Measurements from ENCODE around the gene OTULIN. TPM values are rescaled to one million over a fixed set of nuclear protein-coding genes. Genes with fewer than 3 reads are reported as not detected.

Gene OTULIN
- total RNA-seq, 1 experiment from 2014 or later: 22.4 TPM

- H3K79me2 ChIP-seq (ENCODE audit: low read length): no peaks in the 10 kb centered on the region
- H4K20me1 ChIP-seq (ENCODE audit: low read length): no peaks in the 10 kb centered on the region
- no peaks in the 10 kb centered on the region for H3K9me2 ChIP-seq (replicated peaks; ENCODE audit: low read length)
- TF ChIP-seq CTCF (conservative IDR thresholded peaks at IDR 0.05; ENCODE audit: low read depth, low read length): peak; percentile 99
- TF ChIP-seq EZH2phosphoT487 (IDR thresholded peaks at IDR 0.05; ENCODE audit: borderline replicate concordance, low read length): no peak
- intact Hi-C loops (cut with micrococcal nuclease): loop anchor here (1.0 to 5.0 kb wide), 4 partner anchors 41 to 276 kb away; partner anchors contain the start of gene ANKH
- no peaks in the 10 kb centered on the region for H3F3A ChIP-seq (ENCODE audit: low read length, unreplicated experiment)
- CTCF ChIA-PET: interaction anchor here (1.1 kb wide), 1 partner anchor 276 kb away, joined by 5 read pairs; no protein-coding TSS in a partner anchor
- peaks cover 10% of the 10 kb centered on the region for H3K4me1 ChIP-seq (ENCODE audit: insufficient read depth, low read length)
- H3K27ac ChIP-seq (ENCODE audit: low read length): no peak overlapping the region
- H3K27me3 ChIP-seq (ENCODE audit: low read length): no peaks in the 10 kb centered on the region
- no peak overlapping the region for H3K4me2 ChIP-seq (ENCODE audit: low read length)
- no peaks in the 10 kb centered on the region for H3K9me3 ChIP-seq (ENCODE audit: low read length)
- H3K9ac ChIP-seq (ENCODE audit: low read length): no peak overlapping the region
- ATAC-seq (peak; percentile 81), DNase-seq (peak; percentile 92)
- no peaks in the 10 kb centered on the region for H3K36me3 ChIP-seq (ENCODE audit: low read depth, low read length)
- no TSS peak for BruUV-seq (replicated peaks)
- no peak overlapping the region for H3K4me3 ChIP-seq (ENCODE audit: low read length)
- no peak overlapping the region for H2AFZ ChIP-seq (ENCODE audit: low read length)
- POLR2A ChIA-PET (ENCODE audit: unreplicated experiment): interaction anchor here (0.6 kb wide), 1 partner anchor 67 kb away, joined by 3 read pairs; no protein-coding TSS in a partner anchor
Observed at GRCh38 chr5:14727428-14727865, 62.9 kb downstream of the OTULIN start.

- H4K20me1 ChIP-seq (ENCODE audit: low read length): no peaks in the 10 kb centered on the region
- no peaks in the 10 kb centered on the region for H3K9me3 ChIP-seq (ENCODE audit: low read length)
- H3K4me1 ChIP-seq (ENCODE audit: insufficient read depth, low read length): peaks cover 10% of the 10 kb centered on the region
- no peaks in the 10 kb centered on the region for H3K27me3 ChIP-seq (ENCODE audit: low read length)
- POLR2A ChIA-PET (ENCODE audit: unreplicated experiment): no interaction called here
- H3K9me2 ChIP-seq (replicated peaks; ENCODE audit: low read length): no peaks in the 10 kb centered on the region
- no peaks in the 10 kb centered on the region for H3K36me3 ChIP-seq (ENCODE audit: low read depth, low read length)
- H3K4me2 ChIP-seq (ENCODE audit: low read length): no peak overlapping the region
- no peak overlapping the region for H3K4me3 ChIP-seq (ENCODE audit: low read length)
- no peak overlapping the region for H2AFZ ChIP-seq (ENCODE audit: low read length)
- BruUV-seq (replicated peaks): no TSS peak
- TF ChIP-seq EZH2 (IDR thresholded peaks at IDR 0.05; ENCODE audit: low read length, unreplicated experiment): no peak
- TF ChIP-seq EZH2phosphoT487 (IDR thresholded peaks at IDR 0.05; ENCODE audit: borderline replicate concordance, low read length): no peak
- no peak for TF ChIP-seq CTCF (conservative IDR thresholded peaks at IDR 0.05; ENCODE audit: low read depth, low read length)
- no peak overlapping the region for H3K9ac ChIP-seq (ENCODE audit: low read length)
- no peaks in the 10 kb centered on the region for H3F3A ChIP-seq (ENCODE audit: low read length, unreplicated experiment)
- DNase-seq (no peak), ATAC-seq (no peak)
- intact Hi-C loops (cut with micrococcal nuclease): loop anchor here (1.0 to 5.0 kb wide), 4 partner anchors 40 to 275 kb away; partner anchors contain the start of gene ANKH
- no peaks in the 10 kb centered on the region for H3K79me2 ChIP-seq (ENCODE audit: low read length)
- no peak overlapping the region for H3K27ac ChIP-seq (ENCODE audit: low read length)
- CTCF ChIA-PET: interaction anchor here (1.1 kb wide), 1 partner anchor 276 kb away, joined by 5 read pairs; no protein-coding TSS in a partner anchor
Observed at GRCh38 chr5:14727928-14728458, 63.5 kb downstream of the OTULIN start.

- no peaks in the 10 kb centered on the region for H3K36me3 ChIP-seq (ENCODE audit: low read depth, low read length)
- DNase-seq (no peak), ATAC-seq (no peak)
- H3K4me2 ChIP-seq (ENCODE audit: low read length): no peak overlapping the region
- H3K4me3 ChIP-seq (ENCODE audit: low read length): no peak overlapping the region
- H3K27ac ChIP-seq (ENCODE audit: low read length): no peak overlapping the region
- no peaks in the 10 kb centered on the region for H3K79me2 ChIP-seq (ENCODE audit: low read length)
- no peak for TF ChIP-seq EZH2phosphoT487 (IDR thresholded peaks at IDR 0.05; ENCODE audit: borderline replicate concordance, low read length)
- no peak for TF ChIP-seq EZH2 (IDR thresholded peaks at IDR 0.05; ENCODE audit: low read length, unreplicated experiment)
- no peak for TF ChIP-seq CTCF (conservative IDR thresholded peaks at IDR 0.05; ENCODE audit: low read depth, low read length)
- no peaks in the 10 kb centered on the region for H3K9me2 ChIP-seq (replicated peaks; ENCODE audit: low read length)
- H3K27me3 ChIP-seq (ENCODE audit: low read length): no peaks in the 10 kb centered on the region
- H3F3A ChIP-seq (ENCODE audit: low read length, unreplicated experiment): no peaks in the 10 kb centered on the region
- intact Hi-C loops (cut with micrococcal nuclease): loop anchor here (5.0 kb wide), 1 partner anchor 144 kb away; the partner anchor contains the start of gene ANKH
- H3K4me1 ChIP-seq (ENCODE audit: insufficient read depth, low read length): peaks cover 10% of the 10 kb centered on the region
- H2AFZ ChIP-seq (ENCODE audit: low read length): no peak overlapping the region
- BruUV-seq (replicated peaks): no TSS peak
- POLR2A ChIA-PET (ENCODE audit: unreplicated experiment): no interaction called here
- CTCF ChIA-PET: no interaction called here
- H3K9ac ChIP-seq (ENCODE audit: low read length): no peak overlapping the region
- H3K9me3 ChIP-seq (ENCODE audit: low read length): no peaks in the 10 kb centered on the region
- no peaks in the 10 kb centered on the region for H4K20me1 ChIP-seq (ENCODE audit: low read length)
Observed at GRCh38 chr5:14728459-14728938, 64.0 kb downstream of the OTULIN start.
